C4-2B (cell line): ENCODE data around the gene PAK1.

ENCODE experiments used
- ZFX ChIP-seq: fragments of 450-650 bp; IDR thresholded peaks from 2 replicates; pipeline ENCODE4 v1.6.1; 2017
- TF ChIP-seq, protein P1 (sequence below): fragments of 450-650 bp; conservative IDR thresholded peaks from 2 replicates; pipeline ENCODE4 v1.5.1; 2017; ENCODE audit warnings: mild to moderate bottlenecking

DNA sequence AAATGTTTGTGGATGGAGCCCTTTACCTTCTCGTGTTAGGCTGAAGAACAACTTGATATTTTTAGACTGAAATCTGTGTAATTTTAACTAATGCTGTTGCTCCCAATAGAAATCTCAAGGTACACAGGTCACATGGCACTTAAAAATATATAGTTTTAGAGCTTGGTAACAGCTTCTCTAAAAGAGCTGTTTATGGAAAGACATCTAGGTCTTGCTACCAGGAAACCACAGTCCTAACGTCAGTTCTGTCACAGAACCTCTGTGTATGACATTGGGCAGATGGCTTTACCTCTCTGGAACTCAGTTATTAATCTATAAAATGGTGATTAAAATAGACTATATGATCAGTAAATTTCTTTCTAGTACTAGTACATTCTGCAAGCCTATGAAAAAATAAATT, 35.4 kb downstream of the PAK1 start:
- TF ChIP-seq, protein P1, sequence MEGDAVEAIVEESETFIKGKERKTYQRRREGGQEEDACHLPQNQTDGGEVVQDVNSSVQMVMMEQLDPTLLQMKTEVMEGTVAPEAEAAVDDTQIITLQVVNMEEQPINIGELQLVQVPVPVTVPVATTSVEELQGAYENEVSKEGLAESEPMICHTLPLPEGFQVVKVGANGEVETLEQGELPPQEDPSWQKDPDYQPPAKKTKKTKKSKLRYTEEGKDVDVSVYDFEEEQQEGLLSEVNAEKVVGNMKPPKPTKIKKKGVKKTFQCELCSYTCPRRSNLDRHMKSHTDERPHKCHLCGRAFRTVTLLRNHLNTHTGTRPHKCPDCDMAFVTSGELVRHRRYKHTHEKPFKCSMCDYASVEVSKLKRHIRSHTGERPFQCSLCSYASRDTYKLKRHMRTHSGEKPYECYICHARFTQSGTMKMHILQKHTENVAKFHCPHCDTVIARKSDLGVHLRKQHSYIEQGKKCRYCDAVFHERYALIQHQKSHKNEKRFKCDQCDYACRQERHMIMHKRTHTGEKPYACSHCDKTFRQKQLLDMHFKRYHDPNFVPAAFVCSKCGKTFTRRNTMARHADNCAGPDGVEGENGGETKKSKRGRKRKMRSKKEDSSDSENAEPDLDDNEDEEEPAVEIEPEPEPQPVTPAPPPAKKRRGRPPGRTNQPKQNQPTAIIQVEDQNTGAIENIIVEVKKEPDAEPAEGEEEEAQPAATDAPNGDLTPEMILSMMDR, result no peak
- no peak for TF ChIP-seq ZFX
